ENCODE measurements around the gene RBM38.

GRCh38 chr20:57420571-57421252 is 29.5 kb downstream of the RBM38 start:
- TF ChIP-seq STAT3 (IDR thresholded peaks at IDR 0.05; ENCODE audit: low read depth, low read length) = no peak
- TF ChIP-seq ZZZ3 (IDR thresholded peaks at IDR 0.05; ENCODE audit: control insufficient read depth, insufficient read length, low read depth) = no peak
- no peak for TF ChIP-seq YY1 (IDR thresholded peaks at IDR 0.05; ENCODE audit: low read depth, low read length)
- no peak for TF ChIP-seq POLR2AphosphoS2 (IDR thresholded peaks at IDR 0.05; ENCODE audit: low read depth, low read length)
- TF ChIP-seq USF1 (IDR thresholded peaks at IDR 0.05; ENCODE audit: borderline replicate concordance, extremely low read length, insufficient read depth, low read depth, low read length) = peak; percentile 13
- no peak for TF ChIP-seq HDGF (IDR thresholded peaks at IDR 0.05)
- no peak for TF ChIP-seq CTCF (IDR thresholded peaks at IDR 0.05 in 2 of 3, conservative IDR thresholded peaks at IDR 0.05 in 1 of 3; ENCODE audit: control insufficient read depth in 2 of 3, extremely low read depth in 1 of 3, insufficient read depth in 1 of 3, low read depth in 3 of 3, low read length in 3 of 3)
- no peak for TF ChIP-seq TARDBP (IDR thresholded peaks at IDR 0.05; ENCODE audit: borderline replicate concordance)
- no peak for TF ChIP-seq MAX (IDR thresholded peaks at IDR 0.05; ENCODE audit: low read depth, low read length)
- TF ChIP-seq ETV6 (conservative IDR thresholded peaks at IDR 0.05 in 1 of 2, IDR thresholded peaks at IDR 0.05 in 1 of 2; ENCODE audit: borderline replicate concordance in 1 of 2, low read depth in 1 of 2) = no peak
- TF ChIP-seq, protein P1, sequence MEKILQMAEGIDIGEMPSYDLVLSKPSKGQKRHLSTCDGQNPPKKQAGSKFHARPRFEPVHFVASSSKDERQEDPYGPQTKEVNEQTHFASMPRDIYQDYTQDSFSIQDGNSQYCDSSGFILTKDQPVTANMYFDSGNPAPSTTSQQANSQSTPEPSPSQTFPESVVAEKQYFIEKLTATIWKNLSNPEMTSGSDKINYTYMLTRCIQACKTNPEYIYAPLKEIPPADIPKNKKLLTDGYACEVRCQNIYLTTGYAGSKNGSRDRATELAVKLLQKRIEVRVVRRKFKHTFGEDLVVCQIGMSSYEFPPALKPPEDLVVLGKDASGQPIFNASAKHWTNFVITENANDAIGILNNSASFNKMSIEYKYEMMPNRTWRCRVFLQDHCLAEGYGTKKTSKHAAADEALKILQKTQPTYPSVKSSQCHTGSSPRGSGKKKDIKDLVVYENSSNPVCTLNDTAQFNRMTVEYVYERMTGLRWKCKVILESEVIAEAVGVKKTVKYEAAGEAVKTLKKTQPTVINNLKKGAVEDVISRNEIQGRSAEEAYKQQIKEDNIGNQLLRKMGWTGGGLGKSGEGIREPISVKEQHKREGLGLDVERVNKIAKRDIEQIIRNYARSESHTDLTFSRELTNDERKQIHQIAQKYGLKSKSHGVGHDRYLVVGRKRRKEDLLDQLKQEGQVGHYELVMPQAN (conservative IDR thresholded peaks at IDR 0.05) = no peak
- TF ChIP-seq SIX5 (IDR thresholded peaks at IDR 0.05; ENCODE audit: low read depth, low read length, severe bottlenecking) = no peak
- TF ChIP-seq EZH2 (IDR thresholded peaks at IDR 0.05; ENCODE audit: borderline replicate concordance, control insufficient read depth, low read depth, low read length) = no peak

All from GM12878 (cell line).